Measurements from ENCODE around the gene CCSER1.

GRCh38 chr4:91207535-91207934 is 1080.3 kb downstream of the CCSER1 start:
- TF ChIP-seq CTCF (IDR thresholded peaks at IDR 0.05) (no peak), POLR2A (IDR thresholded peaks at IDR 0.05) (no peak)
